ENCODE data around the gene LSR.
"Not testable (repeated sequence)": the region's sequence is repeated elsewhere in the genome, so short reads cannot be mapped to it uniquely, and the experiment has no call there.

The LSR gene

DNA sequence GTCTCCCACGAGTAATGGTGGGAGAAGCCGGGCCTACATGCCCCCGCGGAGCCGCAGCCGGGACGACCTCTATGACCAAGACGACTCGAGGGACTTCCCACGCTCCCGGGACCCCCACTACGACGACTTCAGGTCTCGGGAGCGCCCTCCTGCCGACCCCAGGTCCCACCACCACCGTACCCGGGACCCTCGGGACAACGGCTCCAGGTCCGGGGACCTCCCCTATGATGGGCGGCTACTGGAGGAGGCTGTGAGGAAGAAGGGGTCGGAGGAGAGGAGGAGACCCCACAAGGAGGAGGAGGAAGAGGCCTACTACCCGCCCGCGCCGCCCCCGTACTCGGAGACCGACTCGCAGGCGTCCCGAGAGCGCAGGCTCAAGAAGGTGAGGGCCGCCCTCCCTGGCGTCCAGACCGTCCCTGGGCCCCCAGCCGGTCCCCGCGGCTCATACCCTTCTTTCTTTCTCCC lies 18.6 kb downstream of the LSR start:
- no peak for DNase-seq (ENCODE audit: low read depth)

DNA sequence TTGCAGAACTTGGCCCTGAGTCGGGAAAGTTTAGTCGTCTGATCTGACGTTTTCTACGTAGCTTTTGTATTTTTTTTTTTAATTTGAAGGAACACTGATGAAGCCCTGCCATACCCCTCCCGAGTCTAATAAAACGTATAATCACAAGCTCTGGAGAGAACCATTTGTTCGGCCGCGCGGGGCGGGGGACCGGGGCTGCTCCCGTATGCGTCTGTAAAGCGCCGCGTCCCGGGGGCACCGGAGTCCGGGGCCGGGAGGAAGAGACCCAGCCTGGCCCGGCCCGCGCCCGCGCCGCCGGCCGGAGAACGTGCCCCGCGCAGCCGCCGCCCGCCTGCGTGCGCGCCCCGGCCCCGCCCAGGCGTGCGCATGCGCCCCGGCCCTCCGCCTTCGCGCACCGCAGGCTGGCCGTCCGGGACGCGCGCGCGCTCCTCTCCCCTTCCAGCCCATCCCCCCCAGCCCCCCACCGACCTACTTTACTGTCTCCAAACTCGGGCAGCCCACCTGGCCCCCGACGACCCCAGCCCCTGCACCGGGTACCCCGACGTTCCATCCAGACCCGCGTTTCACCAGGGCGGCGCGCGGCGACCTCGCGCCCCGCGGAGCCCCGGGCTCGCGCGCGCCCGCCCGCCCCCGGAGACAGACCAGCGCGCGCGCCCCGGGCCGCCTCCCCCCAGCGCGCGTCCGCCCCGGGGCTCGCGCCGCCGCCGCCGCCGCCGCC lies 19.2 kb downstream of the LSR start:
- peak; percentile 45 for DNase-seq (ENCODE audit: low read depth)

DNA sequence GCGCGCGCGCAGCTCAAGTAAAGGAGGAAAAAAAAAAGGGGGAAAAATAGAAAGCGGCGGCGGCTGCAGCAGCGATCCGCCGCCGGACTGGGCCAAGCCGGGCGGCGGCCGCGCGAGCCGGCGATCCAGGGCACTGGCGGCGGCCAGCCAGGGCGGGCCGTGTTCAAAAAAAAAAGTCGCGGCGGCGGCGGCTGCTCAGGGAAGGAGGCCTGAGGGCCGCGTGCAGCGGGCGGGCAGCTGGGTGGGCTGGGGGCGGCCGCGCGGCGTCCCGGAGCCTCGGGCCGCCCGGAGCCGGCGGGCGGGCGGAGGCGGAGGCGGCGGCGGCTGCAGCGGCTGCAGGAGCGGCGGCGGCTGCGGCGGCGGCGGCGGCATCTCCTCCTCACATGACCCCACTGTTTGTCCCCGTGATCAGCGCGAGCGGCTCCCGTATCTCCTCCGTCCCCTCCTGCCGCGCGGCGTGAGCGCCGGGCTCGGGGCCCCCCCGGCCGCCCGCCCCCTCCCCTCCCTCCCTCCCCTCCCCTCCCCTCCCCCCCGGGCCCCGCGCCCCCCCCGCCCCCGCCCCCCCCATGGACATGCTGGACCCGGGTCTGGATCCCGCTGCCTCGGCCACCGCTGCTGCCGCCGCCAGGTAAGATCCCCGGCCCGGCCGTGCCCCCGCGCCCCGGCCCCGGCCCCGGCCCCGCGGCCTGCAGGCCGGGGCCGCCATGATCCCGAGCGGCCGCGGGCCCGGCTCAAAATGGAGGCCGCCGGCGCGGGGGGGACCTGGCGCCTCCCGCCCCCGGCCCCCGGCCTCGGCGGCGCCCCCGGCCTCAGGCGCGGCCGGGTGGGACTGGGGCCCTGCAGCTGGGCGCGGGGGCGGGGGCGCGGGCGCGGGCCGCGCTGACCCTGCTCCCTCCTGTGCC lies 20.0 kb downstream of the LSR start, which contains the start of gene USF2:
USF2 (plus strand) TSS at position 427 of the 902 bp plus-strand sequence; CDS start at position 567, 140 bp downstream.
- no peak for DNase-seq (ENCODE audit: low read depth)

DNA sequence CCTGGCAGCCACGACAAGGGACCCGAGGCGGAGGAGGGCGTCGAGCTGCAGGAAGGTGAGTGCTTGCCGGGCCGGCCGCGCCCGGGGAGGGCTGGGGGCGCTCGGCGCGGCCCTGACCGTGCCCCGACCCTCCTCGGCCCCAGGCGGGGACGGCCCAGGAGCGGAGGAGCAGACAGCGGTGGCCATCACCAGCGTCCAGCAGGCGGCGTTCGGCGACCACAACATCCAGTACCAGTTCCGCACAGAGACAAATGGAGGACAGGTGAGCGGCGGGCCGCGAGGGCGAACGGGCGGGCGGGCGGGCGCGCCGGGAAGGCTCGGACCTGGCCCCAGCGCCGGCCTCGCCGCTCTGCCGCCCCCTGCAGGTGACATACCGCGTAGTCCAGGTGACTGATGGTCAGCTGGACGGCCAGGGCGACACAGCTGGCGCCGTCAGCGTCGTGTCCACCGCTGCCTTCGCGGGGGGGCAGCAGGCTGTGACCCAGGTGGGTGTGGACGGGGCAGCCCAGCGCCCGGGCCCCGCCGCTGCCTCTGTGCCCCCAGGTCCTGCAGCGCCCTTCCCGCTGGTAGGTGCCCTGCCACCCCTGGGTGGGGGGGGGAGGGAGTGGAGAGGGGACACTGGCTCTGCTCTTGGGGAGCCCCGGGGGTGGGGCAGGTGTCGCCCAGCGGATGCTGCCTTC lies 20.8 kb downstream of the LSR start:
- peak; percentile 63 for DNase-seq (ENCODE audit: low read depth)

DNA sequence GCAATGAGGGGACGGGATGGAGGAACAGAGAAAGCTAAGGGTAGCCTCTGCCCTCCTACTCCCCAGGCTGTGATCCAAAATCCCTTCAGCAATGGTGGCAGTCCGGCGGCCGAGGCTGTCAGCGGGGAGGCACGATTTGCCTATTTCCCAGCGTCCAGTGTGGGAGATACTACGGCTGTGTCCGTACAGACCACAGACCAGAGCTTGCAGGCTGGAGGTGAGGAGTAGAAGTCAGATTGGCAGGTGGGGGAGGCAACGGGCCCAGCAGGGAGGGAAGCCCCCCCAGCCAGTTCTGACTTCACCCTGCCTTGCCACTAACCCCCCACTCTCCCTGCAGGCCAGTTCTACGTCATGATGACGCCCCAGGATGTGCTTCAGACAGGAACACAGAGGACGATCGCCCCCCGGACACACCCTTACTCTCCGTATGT lies 21.6 kb downstream of the LSR start:
- no peak for DNase-seq (ENCODE audit: low read depth)

DNA sequence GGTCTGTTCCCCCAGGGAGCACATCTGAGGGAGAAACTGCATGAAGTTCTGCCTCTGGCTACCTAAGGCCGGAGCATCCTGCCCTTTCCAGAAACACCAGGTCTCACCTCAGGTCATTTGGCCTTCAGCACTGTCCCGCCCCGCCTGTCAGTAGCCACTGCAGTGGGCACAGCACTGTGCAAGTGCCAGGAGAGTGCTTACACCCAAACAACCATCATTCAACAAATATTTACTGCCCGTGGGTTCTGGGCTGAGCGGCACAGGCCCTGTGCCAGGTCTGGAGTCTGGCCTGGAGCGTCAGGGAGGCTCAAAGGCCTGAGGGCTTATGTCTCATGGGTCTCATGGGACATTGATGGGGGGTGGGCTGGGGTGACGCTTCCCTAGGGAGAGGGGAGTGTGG lies 22.7 kb downstream of the LSR start:
- no peak for DNase-seq (ENCODE audit: low read depth)

DNA sequence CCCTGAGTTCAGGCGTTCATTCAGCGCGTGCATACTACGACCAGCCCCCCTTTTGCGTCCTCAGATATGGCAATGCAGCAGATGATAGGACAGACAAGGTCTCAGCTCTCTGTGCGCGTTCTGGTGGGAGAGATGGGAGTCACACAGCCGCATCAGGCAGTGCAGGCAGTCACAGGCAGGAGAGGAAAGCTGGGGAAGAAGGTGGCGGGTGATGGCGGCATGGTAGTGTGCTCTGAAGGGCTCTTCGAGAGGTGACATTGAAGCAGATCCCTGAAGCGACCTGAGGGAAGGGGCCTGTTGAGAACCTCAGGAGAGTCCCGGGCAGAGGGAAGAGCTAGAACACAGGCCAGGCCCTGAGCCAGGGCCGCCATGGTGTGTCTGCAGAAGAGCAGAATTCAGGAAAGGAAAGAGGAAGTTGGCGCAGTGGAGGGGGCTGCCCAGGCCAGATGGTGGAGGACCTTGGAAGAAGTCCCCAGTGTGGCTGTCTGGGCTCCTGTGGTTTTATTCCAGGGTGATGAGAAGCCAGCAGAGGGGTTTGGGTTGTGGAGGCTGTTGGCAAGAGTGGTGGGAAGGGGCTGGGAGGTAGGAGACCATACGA lies 23.4 kb downstream of the LSR start:
- no peak for DNase-seq (ENCODE audit: low read depth)

DNA sequence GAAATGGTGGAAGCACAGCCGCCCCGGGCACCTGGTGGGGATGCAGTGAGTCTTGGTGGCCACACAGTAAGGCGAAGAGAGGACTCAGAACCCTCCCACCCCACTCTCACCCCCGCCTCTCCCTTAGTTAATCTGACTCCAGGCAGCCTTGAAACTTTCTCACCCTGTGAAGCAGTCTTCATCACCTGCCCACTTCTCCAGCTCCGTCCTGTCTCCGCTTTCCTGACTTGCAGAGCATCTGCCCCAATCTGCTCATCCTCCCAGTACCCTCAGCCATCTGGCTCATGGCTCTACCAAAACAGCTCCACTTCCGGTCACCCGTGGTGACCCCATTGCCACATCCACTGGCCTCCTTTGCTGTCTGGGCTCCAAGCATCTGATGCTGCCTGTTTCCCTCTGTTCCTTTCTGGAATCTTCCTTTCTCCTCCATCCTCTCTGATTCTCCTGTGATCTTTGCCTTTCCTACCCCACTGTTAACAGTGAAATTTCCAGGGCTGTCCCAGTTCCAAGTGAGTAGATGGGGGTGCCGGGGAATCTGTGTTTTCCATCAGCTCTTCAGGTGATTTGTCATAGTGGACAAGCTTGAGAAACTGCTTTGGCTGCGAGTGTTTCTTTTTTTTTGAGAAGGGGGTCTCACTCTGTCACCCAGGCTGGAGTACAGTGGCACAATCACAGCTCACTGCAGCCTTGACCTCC lies 24.3 kb downstream of the LSR start:
- DNase-seq (ENCODE audit: low read depth) = no peak

GRCh38 chr19:35273686-35274259 lies 25.0 kb downstream of the LSR start:
- DNase-seq (ENCODE audit: low read depth) = no peak

DNA sequence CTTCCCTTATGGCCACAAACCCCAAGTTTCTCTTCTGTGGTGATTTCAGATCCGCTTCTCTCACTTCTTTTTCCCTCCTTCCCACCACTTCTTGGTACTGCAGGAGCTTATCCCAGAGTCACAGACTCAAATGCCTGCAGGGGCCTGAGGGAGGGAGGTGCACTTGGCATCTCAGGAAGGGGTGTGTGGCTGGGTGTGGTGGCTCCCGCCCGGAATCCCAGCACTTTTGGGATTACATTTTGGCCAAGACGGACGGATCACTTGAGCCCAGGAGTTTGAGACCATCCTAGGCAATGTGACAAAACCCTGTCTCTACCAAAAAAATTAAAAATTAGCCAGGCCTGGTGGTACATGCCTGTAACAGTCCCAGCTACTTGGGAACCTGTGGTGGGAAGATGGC lies 25.5 kb downstream of the LSR start:
- DNase-seq (ENCODE audit: low read depth) = no peak

GRCh38 chr19:35276706-35277281 lies 28.0 kb downstream of the LSR start:
- no peak for DNase-seq (ENCODE audit: low read depth)

GRCh38 chr19:35278578-35279284 lies 29.9 kb downstream of the LSR start:
- DNase-seq (ENCODE audit: low read depth) = no peak

DNA sequence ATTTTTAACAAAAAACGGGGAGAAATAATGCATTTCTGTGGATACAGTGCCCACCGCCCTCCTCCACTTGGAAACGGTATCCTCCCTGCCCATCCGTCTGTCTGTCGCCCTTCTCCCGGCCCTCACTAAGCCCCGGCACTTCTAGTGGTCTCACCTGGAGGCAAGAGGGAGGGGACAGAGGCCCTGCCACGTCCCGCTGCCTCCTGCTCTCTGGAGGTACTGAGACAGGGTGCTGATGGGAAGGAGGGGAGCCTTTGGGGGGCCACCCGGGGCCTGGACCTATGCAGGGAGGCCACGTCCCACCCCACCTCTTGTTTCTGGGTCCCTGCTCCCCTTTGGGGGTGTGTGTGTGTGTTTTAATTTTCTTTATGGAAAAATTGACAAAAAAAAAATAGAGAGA lies 30.6 kb downstream of the LSR start:
- no peak for DNase-seq (ENCODE audit: low read depth)

GRCh38 chr19:35279985-35280821 lies 31.4 kb downstream of the LSR start:
- DNase-seq (ENCODE audit: low read depth) = no peak

- DNase-seq (ENCODE audit: low read depth) = no peak
Observed at GRCh38 chr19:35281303-35281702, 32.5 kb downstream of the LSR start.

DNA sequence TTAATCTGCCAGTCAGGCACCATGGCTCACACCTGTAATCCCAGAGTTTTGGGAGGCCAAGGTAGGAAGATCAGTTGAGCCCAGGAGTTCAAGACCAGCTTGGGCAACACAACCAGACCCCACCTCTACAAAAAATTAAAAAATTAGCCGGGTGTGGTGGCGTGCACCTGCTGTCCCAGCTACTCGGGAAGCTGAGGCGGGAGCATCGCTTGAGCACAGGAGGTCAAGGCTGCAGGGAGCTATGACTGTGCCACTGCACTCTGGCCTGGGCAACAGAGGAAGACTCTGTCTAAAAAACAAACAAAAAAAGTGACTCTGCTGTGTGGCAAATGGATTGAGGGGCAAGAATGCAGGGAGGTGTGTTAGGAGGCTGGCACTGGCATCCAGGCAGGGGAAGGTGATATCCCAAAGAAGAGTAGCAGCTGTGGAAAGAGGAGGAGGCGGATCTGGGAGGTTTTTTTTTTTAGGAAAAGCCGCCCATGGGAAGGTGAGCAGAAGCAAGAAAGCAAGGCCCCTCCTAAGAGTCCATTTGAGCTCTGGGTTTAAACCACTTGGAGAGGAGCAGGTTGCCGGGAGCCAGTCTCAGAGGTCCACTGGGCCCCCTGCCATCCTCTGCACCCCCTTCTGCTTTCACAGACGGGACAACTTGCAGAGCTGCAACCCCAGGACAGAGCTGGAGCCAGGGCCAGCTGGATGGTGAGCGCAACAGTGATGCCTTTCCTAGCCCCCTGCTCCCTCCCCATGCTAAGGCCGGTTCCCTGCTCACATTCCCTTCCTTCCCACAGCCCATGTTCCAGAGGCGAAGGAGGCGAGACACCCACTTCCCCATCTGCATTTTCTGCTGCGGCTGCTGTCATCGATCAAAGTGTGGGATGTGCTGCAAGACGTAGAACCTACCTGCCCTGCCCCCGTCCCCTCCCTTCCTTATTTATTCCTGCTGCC lies 35.6 kb downstream of the LSR start:
- DNase-seq (ENCODE audit: low read depth) = no peak

- no peak for DNase-seq (ENCODE audit: low read depth)
Observed at GRCh38 chr19:35285095-35285449, 36.3 kb downstream of the LSR start.

- DNase-seq (ENCODE audit: low read depth) = not testable (repeated sequence)
Observed at GRCh38 chr19:35285465-35285864, 36.7 kb downstream of the LSR start.
